ENCODE data around the gene MTMR12.
A peak's percentile ranks its signal among the peaks of the same experiment; 100 is the strongest.

MTMR12 gene

DNA sequence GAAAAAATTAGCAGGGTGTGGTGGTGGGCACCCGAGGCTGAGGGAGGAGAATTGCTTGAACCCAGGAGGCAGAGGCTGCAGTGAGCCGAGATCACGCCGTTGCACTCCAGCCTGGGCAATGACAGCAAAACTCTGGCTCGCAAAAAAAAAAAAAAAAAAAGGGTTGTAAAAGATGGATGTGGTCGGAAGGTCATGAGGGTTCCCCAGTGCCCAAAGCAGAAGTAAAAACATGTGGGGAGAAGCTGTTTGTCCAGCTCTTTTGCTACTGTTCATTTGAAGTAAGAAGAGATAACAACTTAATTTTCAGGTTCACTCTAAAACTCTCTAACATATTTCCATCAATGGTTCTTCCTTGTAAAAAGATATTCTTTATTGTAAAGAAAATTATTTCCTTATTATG lies 81.5 kb downstream of the MTMR12 start:
- peak; percentile 82 for DNase-seq (ENCODE audit: low read depth)
- TF ChIP-seq, protein P1, sequence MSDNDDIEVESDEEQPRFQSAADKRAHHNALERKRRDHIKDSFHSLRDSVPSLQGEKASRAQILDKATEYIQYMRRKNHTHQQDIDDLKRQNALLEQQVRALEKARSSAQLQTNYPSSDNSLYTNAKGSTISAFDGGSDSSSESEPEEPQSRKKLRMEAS (IDR thresholded peaks at IDR 0.05; ENCODE audit: low read depth, low read length): peak; percentile 86
- TF ChIP-seq, protein P2, sequence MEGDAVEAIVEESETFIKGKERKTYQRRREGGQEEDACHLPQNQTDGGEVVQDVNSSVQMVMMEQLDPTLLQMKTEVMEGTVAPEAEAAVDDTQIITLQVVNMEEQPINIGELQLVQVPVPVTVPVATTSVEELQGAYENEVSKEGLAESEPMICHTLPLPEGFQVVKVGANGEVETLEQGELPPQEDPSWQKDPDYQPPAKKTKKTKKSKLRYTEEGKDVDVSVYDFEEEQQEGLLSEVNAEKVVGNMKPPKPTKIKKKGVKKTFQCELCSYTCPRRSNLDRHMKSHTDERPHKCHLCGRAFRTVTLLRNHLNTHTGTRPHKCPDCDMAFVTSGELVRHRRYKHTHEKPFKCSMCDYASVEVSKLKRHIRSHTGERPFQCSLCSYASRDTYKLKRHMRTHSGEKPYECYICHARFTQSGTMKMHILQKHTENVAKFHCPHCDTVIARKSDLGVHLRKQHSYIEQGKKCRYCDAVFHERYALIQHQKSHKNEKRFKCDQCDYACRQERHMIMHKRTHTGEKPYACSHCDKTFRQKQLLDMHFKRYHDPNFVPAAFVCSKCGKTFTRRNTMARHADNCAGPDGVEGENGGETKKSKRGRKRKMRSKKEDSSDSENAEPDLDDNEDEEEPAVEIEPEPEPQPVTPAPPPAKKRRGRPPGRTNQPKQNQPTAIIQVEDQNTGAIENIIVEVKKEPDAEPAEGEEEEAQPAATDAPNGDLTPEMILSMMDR (IDR thresholded peaks at IDR 0.05; ENCODE audit: low read depth, low read length): no peak
- TF ChIP-seq POLR2A (IDR thresholded peaks at IDR 0.05; ENCODE audit: extremely low read depth, insufficient read length) (no peak), MYC (IDR thresholded peaks at IDR 0.05; ENCODE audit: low read depth, low read length) (peak; percentile 84)
- no peak overlapping the region for H3K4me3 ChIP-seq (ENCODE audit: low read depth, low read length)

DNA sequence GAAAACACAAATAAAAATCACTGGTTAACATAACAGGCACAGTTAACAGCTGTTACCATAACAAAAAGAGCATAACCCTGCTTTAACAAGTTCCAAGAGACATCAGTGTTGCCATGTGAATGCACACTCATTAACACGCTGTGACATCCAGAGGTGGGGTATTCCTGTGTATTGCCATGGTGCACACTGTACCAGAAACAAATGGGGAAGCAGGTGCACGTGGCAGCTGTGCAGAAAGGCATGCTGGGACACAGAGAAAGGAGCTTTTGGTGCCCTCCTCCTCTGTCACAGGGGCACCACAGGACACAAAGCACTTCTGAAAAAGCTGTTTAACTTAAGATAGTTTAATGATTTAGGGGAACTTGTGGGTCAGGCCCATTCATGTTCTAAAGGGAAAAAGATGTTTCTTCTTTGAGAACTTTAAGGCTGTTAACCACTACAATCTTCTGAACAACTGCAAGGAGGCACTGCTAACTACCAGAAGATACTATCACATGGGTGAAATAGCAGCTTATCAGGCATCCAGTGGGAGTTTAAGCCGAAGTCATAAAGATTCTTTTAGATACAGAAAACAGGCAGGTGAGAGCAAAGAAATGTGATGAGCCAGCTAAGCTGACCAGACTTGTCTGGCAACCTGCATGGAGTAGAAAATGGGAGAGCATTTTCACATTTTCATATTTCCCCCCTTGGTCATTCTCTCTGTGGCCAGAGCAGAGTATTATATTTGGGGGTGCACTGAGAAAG lies 82.2 kb downstream of the MTMR12 start:
- peak; percentile 63 for DNase-seq (ENCODE audit: low read depth)
- no peak overlapping the region for H3K4me3 ChIP-seq (ENCODE audit: low read depth, low read length)
- TF ChIP-seq MYC (IDR thresholded peaks at IDR 0.05; ENCODE audit: low read depth, low read length) (peak; percentile 93), POLR2A (IDR thresholded peaks at IDR 0.05; ENCODE audit: extremely low read depth, insufficient read length) (no peak)
- TF ChIP-seq, protein P1 (IDR thresholded peaks at IDR 0.05; ENCODE audit: low read depth, low read length): peak; percentile 99

DNA sequence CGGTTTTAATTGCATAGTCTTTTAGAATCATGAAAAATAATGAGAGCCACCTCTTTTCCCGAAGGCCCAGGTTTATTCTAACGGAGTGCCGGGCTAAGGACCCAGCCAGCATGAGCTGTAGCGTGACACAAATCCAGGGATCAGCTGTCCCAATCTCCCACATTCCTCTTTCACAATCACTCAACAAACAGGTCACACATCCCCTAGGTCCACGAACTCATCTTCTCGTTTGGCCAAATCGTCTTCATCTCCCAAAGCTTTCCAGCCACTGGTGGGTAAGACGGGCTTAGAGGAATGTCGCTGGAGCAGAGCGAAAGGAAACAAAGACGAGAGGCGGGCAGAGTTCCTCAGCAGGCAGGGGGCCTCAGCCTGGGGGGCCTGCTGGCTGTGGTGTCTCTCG lies 83.2 kb downstream of the MTMR12 start:
- TF ChIP-seq, protein P1 (IDR thresholded peaks at IDR 0.05; ENCODE audit: low read depth, low read length): no peak
- TF ChIP-seq POLR2A (IDR thresholded peaks at IDR 0.05; ENCODE audit: extremely low read depth, insufficient read length) (no peak), MYC (IDR thresholded peaks at IDR 0.05; ENCODE audit: low read depth, low read length) (no peak)
- TF ChIP-seq, protein P2 (IDR thresholded peaks at IDR 0.05; ENCODE audit: low read depth, low read length): no peak
- H3K4me3 ChIP-seq (ENCODE audit: low read depth, low read length): no peak overlapping the region

DNA sequence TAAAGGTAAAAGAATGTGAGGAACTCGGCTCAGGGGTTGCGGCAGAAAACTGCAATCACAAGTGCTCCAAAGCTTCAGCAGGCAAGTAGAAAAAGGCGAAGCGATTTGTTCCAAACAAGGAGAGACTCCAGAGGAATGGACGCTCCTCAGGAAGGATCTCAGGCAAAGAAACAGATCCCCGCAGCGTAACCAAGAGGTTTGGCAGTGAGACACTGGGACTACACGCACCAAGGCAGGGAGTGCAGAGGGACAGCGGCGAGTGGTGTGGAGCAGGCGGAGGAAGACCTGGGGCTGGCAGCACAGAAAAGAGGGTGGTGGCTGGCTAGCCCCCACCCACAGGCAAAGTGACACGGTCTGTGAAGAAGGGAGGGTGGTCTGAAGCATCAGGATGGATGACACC lies 83.9 kb downstream of the MTMR12 start:
- DNase-seq (ENCODE audit: low read depth): no peak
- H3K4me3 ChIP-seq (ENCODE audit: low read depth, low read length): no peak overlapping the region
- TF ChIP-seq, protein P1 (IDR thresholded peaks at IDR 0.05; ENCODE audit: low read depth, low read length): no peak
- TF ChIP-seq, protein P2 (IDR thresholded peaks at IDR 0.05; ENCODE audit: low read depth, low read length): no peak
- TF ChIP-seq MYC (IDR thresholded peaks at IDR 0.05; ENCODE audit: low read depth, low read length): no peak
- no peak for TF ChIP-seq POLR2A (IDR thresholded peaks at IDR 0.05; ENCODE audit: extremely low read depth, insufficient read length)

More for the DNA sequence above, 83.2 kb downstream of the MTMR12 start:
- DNase-seq (ENCODE audit: low read depth): no peak

DNA sequence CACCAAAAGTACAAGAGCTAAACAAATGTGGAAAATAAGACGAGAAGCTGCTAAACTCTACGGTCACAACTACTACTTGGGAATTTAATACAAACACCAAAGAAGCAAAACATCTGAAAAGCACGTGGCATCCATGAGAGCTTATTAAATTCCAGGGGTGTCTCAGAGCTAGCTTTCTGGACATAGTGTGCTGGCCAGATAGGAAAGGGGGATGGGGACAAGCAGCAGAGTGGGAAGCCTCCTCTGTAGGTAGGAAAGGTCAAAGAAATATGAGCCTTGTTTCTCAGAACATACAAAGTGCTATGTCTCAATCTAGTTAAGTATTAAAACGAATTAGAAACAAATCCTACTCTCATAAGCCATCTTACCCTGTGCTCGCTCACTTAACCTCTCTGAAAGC lies 87.3 kb downstream of the MTMR12 start:
- no peak overlapping the region for H3K4me3 ChIP-seq (ENCODE audit: low read depth, low read length)
- no peak for DNase-seq (ENCODE audit: low read depth)
- TF ChIP-seq, protein P1 (IDR thresholded peaks at IDR 0.05; ENCODE audit: low read depth, low read length): no peak; the same call in 1 of the 2 replicates
- no peak for TF ChIP-seq POLR2A (IDR thresholded peaks at IDR 0.05; ENCODE audit: extremely low read depth, insufficient read length)
- TF ChIP-seq, protein P2 (IDR thresholded peaks at IDR 0.05; ENCODE audit: low read depth, low read length): no peak
- TF ChIP-seq MYC (IDR thresholded peaks at IDR 0.05; ENCODE audit: low read depth, low read length): no peak

DNA sequence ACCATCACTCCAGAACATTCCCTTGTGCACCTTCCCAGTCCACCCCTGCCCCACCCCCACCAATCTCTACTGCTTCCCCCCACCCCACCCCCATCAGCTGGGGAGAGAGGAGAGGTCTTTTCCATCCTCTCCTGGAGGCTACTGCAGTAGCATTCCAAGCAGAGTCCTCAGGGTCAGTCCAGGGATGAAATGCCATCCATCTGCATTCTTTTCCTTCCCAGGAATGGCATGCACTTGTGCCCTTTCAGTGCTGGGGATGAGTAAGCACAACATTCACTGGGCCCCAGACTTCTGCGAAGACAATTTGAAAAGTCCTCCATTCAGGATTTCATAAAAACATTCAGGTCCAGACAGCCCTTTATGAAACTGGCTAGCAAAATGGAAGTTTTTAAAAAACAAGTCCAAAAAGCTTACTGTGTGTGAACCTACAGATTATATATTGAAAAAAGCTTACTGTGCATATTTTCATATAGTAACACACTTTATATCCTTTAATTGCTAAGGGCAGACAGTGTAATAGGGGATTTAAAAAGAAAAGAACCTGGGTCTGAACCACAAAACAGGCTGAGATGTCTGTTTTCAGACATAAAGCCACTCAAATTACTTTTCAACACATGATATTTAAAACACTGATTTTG lies 88.6 kb downstream of the MTMR12 start:
- no peak for DNase-seq (ENCODE audit: low read depth)
- TF ChIP-seq POLR2A (IDR thresholded peaks at IDR 0.05; ENCODE audit: extremely low read depth, insufficient read length) (no peak), MYC (IDR thresholded peaks at IDR 0.05; ENCODE audit: low read depth, low read length) (no peak)
- TF ChIP-seq, protein P2 (IDR thresholded peaks at IDR 0.05; ENCODE audit: low read depth, low read length): no peak
- TF ChIP-seq, protein P1 (IDR thresholded peaks at IDR 0.05; ENCODE audit: low read depth, low read length): no peak
- no peak overlapping the region for H3K4me3 ChIP-seq (ENCODE audit: low read depth, low read length)
